ENCODE results near the gene GRK2. TPM values are rescaled to one million over a fixed set of nuclear protein-coding genes. Genes with fewer than 3 reads are reported as not detected.
A peak's percentile ranks its signal among the peaks of the same experiment; 100 is the strongest.

GRK2 gene
- 10 to 100 TPM; 34.2 to 60.9 (median 44.0) TPM for total RNA-seq
- polyA plus RNA-seq, result 10 to 100 TPM; 48.0 to 65.0 TPM
- long read RNA-seq, donor 1, transcript GRK2-201 (21 exons, 3,466 nt), result major isoform, 52 of 75 reads
- long read RNA-seq, donor 1, partial matches to known transcripts, result 3 of 75 reads
- long read RNA-seq, donor 1, other reads (novel, unspliced or antisense), result 20 of 75 reads
- long read RNA-seq, donor 2, transcript GRK2-201 (21 exons, 3,466 nt), result major isoform, 57 of 87 reads
- long read RNA-seq, donor 2, partial matches to known transcripts, result 4 of 87 reads
- long read RNA-seq, donor 2, other reads (novel, unspliced or antisense), result 26 of 87 reads
- long read RNA-seq, donor 3, transcript GRK2-201 (21 exons, 3,466 nt), result major isoform, 6 of 23 reads
- long read RNA-seq, donor 3, partial matches to known transcripts, result 8 of 23 reads
- long read RNA-seq, donor 3, other reads (novel, unspliced or antisense), result 9 of 23 reads

DNA sequence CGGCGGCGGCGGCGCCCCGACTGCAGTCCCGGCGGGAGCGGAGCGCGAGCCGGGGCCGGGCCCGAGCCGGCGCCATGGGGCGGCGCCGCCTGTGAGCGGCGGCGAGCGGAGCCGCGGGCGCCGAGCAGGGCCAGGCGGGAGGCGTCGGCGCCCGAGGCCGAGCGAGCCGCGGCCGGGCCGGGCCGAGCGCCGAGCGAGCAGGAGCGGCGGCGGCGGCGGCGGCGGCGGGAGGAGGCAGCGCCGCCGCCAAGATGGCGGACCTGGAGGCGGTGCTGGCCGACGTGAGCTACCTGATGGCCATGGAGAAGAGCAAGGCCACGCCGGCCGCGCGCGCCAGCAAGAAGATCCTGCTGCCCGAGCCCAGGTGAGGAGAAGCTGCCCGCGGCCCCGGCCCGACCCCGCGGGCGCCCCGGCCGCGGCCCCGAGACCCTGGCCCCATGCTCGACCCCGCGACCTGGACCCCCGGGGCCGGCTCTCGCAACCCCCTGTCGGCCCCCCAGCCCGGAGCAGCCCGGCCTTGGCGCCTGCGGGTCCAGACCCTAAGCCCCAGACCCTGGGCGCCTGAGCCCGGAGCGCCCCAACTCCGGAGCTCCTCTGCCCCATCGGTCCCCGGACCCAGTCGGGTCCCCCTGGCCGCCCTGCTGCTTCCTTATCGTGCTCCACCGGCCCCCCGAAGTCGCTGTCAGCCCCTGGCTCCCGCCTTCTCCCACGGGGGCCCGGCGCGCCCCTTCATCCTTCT is at the start of gene GRK2:
Gene GRK2 (plus strand): TSS at position 25 of the 739 bp plus-strand sequence. CDS start 227 bp downstream, at position 252.
- DNase-seq, result peak in 1 of 2 donors; percentile 53
- 0 to 1% methylated on average over 48 to 99 of the region's 103 CpGs for WGBS, 2 donors
- intact Hi-C loops (cut with DNase I), result loop anchor here in 9 of 10 donors (1.0 to 10.0 kb wide), 5 partner anchors 36 to 118 kb away; partner anchors contain the start of gene SSH3 (in 2 of the 9)
- TF ChIP-seq, protein P1, sequence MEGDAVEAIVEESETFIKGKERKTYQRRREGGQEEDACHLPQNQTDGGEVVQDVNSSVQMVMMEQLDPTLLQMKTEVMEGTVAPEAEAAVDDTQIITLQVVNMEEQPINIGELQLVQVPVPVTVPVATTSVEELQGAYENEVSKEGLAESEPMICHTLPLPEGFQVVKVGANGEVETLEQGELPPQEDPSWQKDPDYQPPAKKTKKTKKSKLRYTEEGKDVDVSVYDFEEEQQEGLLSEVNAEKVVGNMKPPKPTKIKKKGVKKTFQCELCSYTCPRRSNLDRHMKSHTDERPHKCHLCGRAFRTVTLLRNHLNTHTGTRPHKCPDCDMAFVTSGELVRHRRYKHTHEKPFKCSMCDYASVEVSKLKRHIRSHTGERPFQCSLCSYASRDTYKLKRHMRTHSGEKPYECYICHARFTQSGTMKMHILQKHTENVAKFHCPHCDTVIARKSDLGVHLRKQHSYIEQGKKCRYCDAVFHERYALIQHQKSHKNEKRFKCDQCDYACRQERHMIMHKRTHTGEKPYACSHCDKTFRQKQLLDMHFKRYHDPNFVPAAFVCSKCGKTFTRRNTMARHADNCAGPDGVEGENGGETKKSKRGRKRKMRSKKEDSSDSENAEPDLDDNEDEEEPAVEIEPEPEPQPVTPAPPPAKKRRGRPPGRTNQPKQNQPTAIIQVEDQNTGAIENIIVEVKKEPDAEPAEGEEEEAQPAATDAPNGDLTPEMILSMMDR (IDR thresholded peaks at IDR 0.05), result no peak
- ATAC-seq, result peak in 1 of 8 donors; percentile 19
- H3K27me3 ChIP-seq, result no peaks in the 10 kb centered on the region
- peak within 1 kb of the TSS; percentile 70 to 98 (median 91) for H3K27ac ChIP-seq
- peaks cover 0 to 28% (median 0%) of the 10 kb centered on the region in 9 donors for H3K36me3 ChIP-seq
- H3K9me3 ChIP-seq, result no peaks in the 10 kb centered on the region
- H3K4me3 ChIP-seq, result peak within 1 kb of the TSS; percentile 75 to 98 (median 96)
- peaks cover 31 to 76% (median 67%) of the 10 kb centered on the region in 9 donors for H3K4me1 ChIP-seq

DNA sequence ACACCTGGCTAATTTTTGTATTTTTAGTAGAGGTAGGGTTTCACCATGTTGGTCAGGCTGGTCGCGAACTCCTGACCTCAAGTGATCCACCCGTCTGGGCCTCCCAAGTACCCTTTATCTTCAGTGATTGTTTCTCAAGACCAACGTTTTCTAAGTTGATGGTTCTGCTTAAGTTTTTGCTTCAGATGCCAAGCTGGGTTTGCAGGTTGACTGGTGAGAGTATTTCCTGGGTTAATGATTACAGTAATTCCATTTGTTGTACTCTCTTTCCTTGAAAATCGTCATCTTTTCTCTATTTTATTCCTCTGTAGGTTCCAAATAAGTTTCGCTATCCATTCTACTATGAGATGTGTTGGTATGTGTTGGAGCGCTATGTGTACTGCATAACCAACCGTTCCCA is 38.5 kb upstream of the GRK2 start:
- Histone ChIP-seq H3K27me3 (no peaks in the 10 kb centered on the region), H3K4me3 (no peak overlapping the region), H3K27ac (no peak overlapping the region), H3K4me1 (no peaks in the 10 kb centered on the region), H3K36me3 (peaks cover 0 to 99% (median 55%) of the 10 kb centered on the region in 9 donors), H3K9me3 (no peaks in the 10 kb centered on the region)
- intact Hi-C loops (cut with DNase I), result no loop called here
- no peak for DNase-seq
- 88% methylated on average over 8 of the region's 8 CpGs for WGBS, 2 donors
- TF ChIP-seq, protein P1 (IDR thresholded peaks at IDR 0.05), result no peak
- ATAC-seq, result no peak

DNA sequence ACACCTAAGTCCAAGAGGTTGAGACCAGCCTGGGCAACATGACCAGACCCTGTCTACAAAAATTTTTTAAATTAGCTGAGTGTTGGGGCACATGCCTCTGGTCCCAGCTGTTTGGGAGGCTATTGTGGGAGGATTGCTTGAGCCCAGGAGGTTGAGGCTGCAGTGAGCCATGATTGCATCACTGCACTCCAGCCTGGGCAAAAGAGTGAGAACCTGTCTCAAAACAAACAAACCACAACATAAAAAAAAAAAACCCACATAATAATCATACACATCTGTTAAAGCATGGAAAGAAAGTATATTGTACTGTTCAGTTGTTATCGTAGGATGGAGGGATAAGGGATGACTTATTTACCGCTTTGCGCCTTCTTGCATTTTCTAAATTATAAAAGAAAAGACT is 35.9 kb upstream of the GRK2 start:
- Histone ChIP-seq H3K36me3 (peaks cover 0 to 94% (median 45%) of the 10 kb centered on the region in 9 donors), H3K4me3 (no peak overlapping the region), H3K27me3 (no peaks in the 10 kb centered on the region), H3K27ac (no peak overlapping the region), H3K4me1 (no peaks in the 10 kb centered on the region), H3K9me3 (no peaks in the 10 kb centered on the region)
- no peak for DNase-seq
- intact Hi-C loops (cut with DNase I), result no loop called here
- TF ChIP-seq, protein P1 (IDR thresholded peaks at IDR 0.05), result no peak
- WGBS, 2 donors, result 96 to 98% methylated on average over 3 of the region's 3 CpGs
- no peak for ATAC-seq

DNA sequence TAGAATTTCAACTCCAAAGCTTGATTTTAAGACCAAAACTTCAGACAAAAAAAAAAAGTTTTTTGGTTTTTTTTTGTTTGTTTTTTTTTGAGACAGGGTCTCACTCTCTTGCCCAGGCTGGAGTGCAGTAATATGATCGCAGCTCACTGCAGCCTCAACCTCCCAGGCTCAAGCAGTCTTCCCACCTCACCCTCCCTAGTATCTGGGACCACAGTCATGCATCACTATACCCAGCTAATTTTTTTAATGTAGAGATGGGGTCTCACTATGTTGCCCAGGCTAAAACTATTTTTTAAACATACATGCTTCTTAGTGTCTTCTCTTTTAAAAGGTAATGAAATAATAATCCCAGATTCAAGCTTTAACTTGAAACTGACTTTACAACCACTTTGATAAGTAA is 35.4 kb upstream of the GRK2 start:
- Histone ChIP-seq H3K27ac (no peak overlapping the region), H3K36me3 (peaks cover 0 to 94% (median 45%) of the 10 kb centered on the region in 9 donors), H3K4me3 (no peak overlapping the region), H3K27me3 (no peaks in the 10 kb centered on the region), H3K9me3 (no peaks in the 10 kb centered on the region), H3K4me1 (no peaks in the 10 kb centered on the region)
- TF ChIP-seq, protein P1 (IDR thresholded peaks at IDR 0.05), result no peak
- 98 to 100% methylated on average over 1 of the region's 1 CpG for WGBS, 2 donors
- DNase-seq, result no peak
- intact Hi-C loops (cut with DNase I), result no loop called here
- ATAC-seq, result no peak
